ENCODE results near the gene MPHOSPH6. TPM values are rescaled to one million over a fixed set of nuclear protein-coding genes. Genes with fewer than 3 reads are reported as not detected.

MPHOSPH6 gene
- total and polyA plus RNA-seq, 2 of the 4 experiments (the other 2 are of a cell fraction) = 5.4 to 15.5 TPM

DNA sequence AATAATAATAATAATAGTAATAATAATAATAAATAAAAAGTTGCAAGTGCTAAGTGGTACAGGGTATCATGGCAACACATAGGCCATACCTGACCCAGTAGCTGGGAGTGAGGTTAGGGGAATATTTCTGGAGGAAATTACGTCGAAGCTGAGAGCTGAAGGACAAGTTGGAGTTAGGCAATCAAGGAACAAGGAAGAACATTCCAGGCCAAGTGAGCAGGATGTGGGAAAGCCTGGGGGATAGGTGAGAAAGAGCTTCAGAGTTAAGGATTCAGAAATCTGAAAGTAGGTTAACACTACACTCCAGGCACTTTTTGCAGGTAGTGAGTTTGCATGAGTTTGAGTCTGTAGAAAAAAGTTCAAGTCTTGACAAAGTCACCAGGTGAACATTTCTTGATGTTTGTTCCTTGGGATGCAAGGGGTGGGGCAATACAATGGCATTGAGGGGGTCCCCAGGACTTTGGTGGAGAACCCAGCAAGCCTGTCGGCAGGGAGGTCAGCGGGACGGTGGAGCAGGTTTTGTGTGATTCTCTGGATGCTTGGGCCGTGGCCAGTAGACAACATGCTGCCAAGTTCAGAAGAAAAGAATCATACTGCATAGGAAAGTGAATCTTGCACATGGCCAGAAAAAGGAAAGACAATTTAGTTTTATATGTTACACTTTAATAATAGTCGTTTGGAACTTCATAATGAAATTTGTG, 27.7 kb upstream of the MPHOSPH6 start:
- Histone ChIP-seq H4K5ac (ENCODE audit: low read depth, low read length) (no peak overlapping the region), H3K4me3 (ENCODE audit: insufficient read depth, low read depth, low read length) (no peak overlapping the region), H3K9me3 (ENCODE audit: control insufficient read depth, insufficient read depth, low read length) (no peaks in the 10 kb centered on the region), H2BK120ac (ENCODE audit: low read depth, low read length) (no peak overlapping the region), H4K20me1 (ENCODE audit: insufficient read depth, low read length) (no peaks in the 10 kb centered on the region), H4K91ac (ENCODE audit: insufficient read depth, low read depth, low read length) (no peak overlapping the region), H2AFZ (replicated peaks; ENCODE audit: low read length, poor library complexity) (no peak overlapping the region), H3K27ac (ENCODE audit: insufficient read depth, low read length) (no peak overlapping the region), H3K9me1 (ENCODE audit: insufficient read depth, low read length) (peaks cover 5% of the 10 kb centered on the region), H4K8ac (ENCODE audit: low read depth in 2 of 2, low read length in 2 of 2) (no peak overlapping the region), H3K14ac (replicated peaks; ENCODE audit: low read depth, low read length) (no peak overlapping the region), H3K27me3 (ENCODE audit: control insufficient read depth, insufficient read depth, low read length) (no peaks in the 10 kb centered on the region; the same call in 1 of the 2 replicates), H3K4me2 (ENCODE audit: low read depth, low read length) (no peak overlapping the region), H2AK9ac (replicated peaks; ENCODE audit: low read depth, low read length, poor library complexity) (no peak overlapping the region), H3K4ac (ENCODE audit: low read depth, low read length) (no peak overlapping the region), H3K18ac (ENCODE audit: low read depth, low read length) (no peak overlapping the region), H2BK20ac (ENCODE audit: low read depth, low read length) (no peak overlapping the region), H3K4me1 (ENCODE audit: control insufficient read depth, insufficient read depth, low read length) (peaks cover 6% of the 10 kb centered on the region; the same call in 1 of the 2 replicates), H2BK15ac (ENCODE audit: low read depth, low read length) (no peak overlapping the region), H3K36me3 (ENCODE audit: control insufficient read depth, insufficient read depth, low read length) (no peaks in the 10 kb centered on the region), H3K9ac (ENCODE audit: low read depth, low read length) (no peak overlapping the region), H2BK5ac (ENCODE audit: low read depth, low read length, poor library complexity, severe bottlenecking) (no peak overlapping the region), H3K79me1 (ENCODE audit: low read depth in 1 of 2, low read length in 2 of 2) (no peaks in the 10 kb centered on the region), H2AK5ac (ENCODE audit: low read depth, low read length) (no peak overlapping the region), H3K23ac (ENCODE audit: low read depth, low read length) (no peak overlapping the region), H3K56ac (ENCODE audit: extremely low read depth, insufficient read depth, low read length) (no peak overlapping the region)
- TF ChIP-seq POLR2A (IDR thresholded peaks at IDR 0.05; ENCODE audit: low read depth, low read length) (no peak), CEBPB (IDR thresholded peaks at IDR 0.05; ENCODE audit: low read depth, low read length) (no peak), SMC3 (IDR thresholded peaks at IDR 0.05; ENCODE audit: low read depth, low read length) (no peak), MAZ (IDR thresholded peaks at IDR 0.05; ENCODE audit: borderline replicate concordance, low read depth, low read length) (no peak), BHLHE40 (IDR thresholded peaks at IDR 0.05; ENCODE audit: low read depth, low read length) (no peak), NFE2L2 (IDR thresholded peaks at IDR 0.05; ENCODE audit: low read depth, low read length) (no peak), FOS (IDR thresholded peaks at IDR 0.05; ENCODE audit: low read depth, low read length) (no peak), CHD1 (IDR thresholded peaks at IDR 0.05; ENCODE audit: low read depth, low read length) (no peak), RCOR1 (IDR thresholded peaks at IDR 0.05; ENCODE audit: insufficient replicate concordance, low read length) (no peak), MAFK (IDR thresholded peaks at IDR 0.05; ENCODE audit: low read depth, low read length) (no peak), RFX5 (IDR thresholded peaks at IDR 0.05; ENCODE audit: low read depth, low read length) (no peak), RAD21 (IDR thresholded peaks at IDR 0.05; ENCODE audit: low read length) (no peak)
- TF ChIP-seq, protein P1, sequence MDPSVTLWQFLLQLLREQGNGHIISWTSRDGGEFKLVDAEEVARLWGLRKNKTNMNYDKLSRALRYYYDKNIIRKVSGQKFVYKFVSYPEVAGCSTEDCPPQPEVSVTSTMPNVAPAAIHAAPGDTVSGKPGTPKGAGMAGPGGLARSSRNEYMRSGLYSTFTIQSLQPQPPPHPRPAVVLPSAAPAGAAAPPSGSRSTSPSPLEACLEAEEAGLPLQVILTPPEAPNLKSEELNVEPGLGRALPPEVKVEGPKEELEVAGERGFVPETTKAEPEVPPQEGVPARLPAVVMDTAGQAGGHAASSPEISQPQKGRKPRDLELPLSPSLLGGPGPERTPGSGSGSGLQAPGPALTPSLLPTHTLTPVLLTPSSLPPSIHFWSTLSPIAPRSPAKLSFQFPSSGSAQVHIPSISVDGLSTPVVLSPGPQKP (IDR thresholded peaks at IDR 0.05; ENCODE audit: borderline replicate concordance, low read depth, low read length) = no peak
- TF ChIP-seq, protein P2, sequence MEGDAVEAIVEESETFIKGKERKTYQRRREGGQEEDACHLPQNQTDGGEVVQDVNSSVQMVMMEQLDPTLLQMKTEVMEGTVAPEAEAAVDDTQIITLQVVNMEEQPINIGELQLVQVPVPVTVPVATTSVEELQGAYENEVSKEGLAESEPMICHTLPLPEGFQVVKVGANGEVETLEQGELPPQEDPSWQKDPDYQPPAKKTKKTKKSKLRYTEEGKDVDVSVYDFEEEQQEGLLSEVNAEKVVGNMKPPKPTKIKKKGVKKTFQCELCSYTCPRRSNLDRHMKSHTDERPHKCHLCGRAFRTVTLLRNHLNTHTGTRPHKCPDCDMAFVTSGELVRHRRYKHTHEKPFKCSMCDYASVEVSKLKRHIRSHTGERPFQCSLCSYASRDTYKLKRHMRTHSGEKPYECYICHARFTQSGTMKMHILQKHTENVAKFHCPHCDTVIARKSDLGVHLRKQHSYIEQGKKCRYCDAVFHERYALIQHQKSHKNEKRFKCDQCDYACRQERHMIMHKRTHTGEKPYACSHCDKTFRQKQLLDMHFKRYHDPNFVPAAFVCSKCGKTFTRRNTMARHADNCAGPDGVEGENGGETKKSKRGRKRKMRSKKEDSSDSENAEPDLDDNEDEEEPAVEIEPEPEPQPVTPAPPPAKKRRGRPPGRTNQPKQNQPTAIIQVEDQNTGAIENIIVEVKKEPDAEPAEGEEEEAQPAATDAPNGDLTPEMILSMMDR (conservative IDR thresholded peaks at IDR 0.05; ENCODE audit: low read depth, low read length) = no peak
- TF ChIP-seq, protein P3, sequence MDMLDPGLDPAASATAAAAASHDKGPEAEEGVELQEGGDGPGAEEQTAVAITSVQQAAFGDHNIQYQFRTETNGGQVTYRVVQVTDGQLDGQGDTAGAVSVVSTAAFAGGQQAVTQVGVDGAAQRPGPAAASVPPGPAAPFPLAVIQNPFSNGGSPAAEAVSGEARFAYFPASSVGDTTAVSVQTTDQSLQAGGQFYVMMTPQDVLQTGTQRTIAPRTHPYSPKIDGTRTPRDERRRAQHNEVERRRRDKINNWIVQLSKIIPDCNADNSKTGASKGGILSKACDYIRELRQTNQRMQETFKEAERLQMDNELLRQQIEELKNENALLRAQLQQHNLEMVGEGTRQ (IDR thresholded peaks at IDR 0.05; ENCODE audit: low read depth, low read length) = no peak
- BruUV-seq (replicated peaks) = no TSS peak
- in situ Hi-C loops (cut with MboI; ENCODE audit: low sequenced_read_pairs) = no loop called here
- ChIA-PET POLR2A (ENCODE audit: unreplicated experiment) (no interaction called here), CTCF (no interaction called here)
- dilution Hi-C loops (cut with HindIII; ENCODE audit: low sequenced_read_pairs, unreplicated experiment) = no loop called here
- DNase-seq (no peak), ATAC-seq (ENCODE audit: low read depth) (no peak)
- intact Hi-C loops (cut with micrococcal nuclease) = no loop called here
- WGBS, 2 experiments (ENCODE audit: extremely low coverage in 2 of 2, insufficient read length in 1 of 2) = 95% methylated on average over 2 of the region's 7 CpGs; no CpG with 5 or more reads in 1 of the 2 experiments

Measured in IMR-90 (cell line).